GM19455 (cell line): Measurements from ENCODE around the gene THEM4.
"Not testable (repeated sequence)": the region's sequence is repeated elsewhere in the genome, so short reads cannot be mapped to it uniquely, and the experiment has no call there.

ENCODE experiments used
- ATAC-seq: cut with Tn5 transposase; IDR thresholded peaks from one replicate; pipeline ENCODE4 v1.9.1; 2021; ENCODE audit not compliant: unreplicated experiment

The THEM4 gene

DNA sequence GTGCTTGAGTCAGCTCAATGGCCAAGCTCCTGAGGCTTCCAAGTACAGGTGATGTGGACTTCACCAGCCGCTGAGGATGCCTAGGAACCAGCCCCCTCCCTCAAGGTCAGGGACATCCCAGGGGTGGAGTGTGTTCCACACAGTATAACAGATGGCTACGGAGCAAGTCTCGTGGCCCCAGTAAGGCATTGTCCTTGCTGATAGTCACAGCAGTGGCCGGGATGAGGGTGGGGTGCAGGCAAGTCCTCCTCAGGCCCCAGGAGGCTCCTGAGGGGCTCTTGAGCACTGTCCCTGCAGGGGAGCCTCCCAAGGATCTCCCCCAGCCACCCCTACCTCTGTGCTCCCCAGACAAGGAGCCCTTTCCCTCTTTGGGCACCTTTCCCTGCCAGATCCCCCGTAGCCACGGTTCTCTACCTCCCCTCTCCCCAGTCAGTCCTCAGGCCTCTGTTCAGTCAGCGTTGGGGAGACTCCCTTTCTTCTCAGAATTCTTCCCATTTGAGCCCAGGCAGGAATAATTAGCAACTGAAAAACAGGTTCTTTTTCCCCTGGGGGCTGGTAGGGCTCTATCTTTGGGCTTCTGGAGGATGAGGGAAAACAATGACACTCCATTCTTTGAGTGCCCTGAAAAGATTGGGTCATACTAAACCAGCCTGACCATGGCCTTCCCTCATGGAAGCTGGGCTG lies 48.7 kb downstream of the THEM4 start:
- ATAC-seq: no peak

DNA sequence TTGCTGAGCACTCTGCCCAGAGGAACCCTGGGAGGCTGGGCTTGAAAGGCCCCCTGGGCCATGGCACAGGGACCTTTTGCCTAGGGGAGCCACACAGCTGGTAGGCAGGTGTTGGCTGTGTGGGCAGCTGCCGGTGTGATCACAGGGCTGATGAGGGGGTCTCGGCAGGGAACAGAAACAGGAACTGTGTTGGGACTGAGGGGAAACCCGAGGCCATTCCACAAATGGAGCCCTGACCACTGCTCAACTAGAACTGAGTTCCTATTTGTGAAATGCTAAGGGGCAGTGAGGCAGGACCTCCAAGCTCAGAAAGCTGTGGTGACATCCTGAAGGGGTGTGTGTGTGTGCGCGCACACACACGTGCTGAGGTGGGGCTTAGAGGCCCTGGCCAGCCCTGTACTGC lies 49.4 kb downstream of the THEM4 start:
- ATAC-seq: no peak

DNA sequence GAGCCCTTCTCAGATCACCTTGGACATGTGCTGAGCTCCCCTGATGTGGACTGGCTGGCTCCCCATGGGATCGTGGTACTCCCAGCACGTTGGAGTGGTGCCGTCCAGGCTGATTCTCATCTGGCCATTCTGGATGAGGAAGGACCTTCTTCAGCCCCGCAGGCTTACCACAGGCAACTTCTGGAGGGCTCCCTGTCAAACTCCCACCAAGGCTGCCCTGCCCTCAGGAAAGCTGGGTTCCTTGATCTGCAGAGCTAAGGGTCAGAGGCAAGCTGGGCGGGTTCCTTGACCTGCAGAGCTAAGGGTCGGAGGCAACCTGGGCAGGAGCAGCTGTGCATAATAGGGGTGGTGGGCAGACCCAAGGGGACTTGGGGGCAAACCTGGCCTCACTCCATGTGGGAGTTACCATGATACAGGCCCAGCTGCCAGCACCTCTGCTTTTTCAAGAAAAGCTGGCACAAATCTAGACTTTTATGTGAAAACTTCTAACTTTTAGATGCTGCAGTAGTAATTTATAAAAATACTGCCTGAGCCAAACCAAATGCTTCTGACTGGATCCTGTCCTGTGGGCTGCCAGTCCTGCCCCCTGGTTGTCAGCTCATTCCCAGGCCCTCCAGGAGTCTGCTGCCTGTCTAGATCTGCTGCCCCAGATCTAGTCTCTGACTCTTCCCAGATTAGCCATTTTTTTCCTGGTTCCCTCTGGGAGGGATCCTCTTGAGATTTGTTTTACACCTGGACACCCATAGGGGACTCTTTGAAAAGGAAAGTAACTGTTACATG lies 50.2 kb downstream of the THEM4 start:
- ATAC-seq: no peak

DNA sequence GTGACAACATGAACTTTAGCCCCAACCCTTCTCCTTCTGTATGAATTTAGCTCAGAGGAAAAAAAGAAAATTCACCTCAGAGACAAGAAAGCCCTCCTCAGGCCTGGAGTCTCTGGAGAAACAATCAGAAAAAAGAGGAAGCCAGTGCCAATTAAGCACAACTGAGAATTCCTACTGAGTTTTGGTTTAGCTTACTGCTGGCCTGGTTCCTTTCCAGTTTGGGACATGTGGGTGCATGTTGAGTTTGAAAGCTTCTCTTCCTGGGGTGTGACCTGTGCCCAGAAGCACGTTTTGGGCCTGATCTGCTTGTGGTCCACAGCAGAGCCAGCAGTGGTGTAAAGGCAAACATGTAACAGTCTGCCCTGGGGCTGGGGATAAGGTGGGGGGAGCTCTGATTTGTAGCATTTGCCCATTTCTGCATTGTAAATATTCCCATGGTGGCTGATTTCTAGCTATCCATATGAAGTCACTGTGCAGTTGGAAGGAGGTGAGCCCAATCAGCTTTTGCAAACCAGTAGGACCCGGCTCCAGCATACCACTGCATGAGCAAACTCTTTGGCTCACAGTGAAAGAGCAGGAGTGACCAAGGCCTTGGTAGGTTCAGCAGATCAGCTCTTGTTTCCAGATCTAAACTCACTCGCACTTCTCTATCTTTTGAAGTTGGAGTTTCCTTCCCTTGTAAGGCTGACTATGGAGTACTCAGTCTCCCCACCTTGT lies 51.1 kb downstream of the THEM4 start:
- ATAC-seq: no peak

DNA sequence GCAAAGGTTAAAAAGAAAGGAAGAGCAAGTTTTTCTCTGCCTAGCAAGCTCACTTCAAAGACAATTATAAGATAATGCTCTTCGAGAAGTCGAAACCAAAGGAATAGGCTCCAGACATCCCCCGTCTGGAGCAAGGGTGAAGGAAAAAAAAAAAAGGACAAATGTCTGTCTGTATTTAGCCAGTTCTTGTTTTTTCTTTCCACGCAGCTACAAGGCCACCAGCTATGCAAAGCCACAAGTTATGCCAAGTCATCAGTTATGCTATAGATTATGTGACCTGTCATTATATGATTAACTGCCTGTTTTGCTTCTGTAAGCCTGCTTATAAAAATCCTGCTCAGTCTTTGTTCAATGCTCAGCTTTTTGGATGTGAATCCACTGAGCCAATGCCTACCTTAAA lies 53.4 kb downstream of the THEM4 start:
- ATAC-seq: no peak

DNA sequence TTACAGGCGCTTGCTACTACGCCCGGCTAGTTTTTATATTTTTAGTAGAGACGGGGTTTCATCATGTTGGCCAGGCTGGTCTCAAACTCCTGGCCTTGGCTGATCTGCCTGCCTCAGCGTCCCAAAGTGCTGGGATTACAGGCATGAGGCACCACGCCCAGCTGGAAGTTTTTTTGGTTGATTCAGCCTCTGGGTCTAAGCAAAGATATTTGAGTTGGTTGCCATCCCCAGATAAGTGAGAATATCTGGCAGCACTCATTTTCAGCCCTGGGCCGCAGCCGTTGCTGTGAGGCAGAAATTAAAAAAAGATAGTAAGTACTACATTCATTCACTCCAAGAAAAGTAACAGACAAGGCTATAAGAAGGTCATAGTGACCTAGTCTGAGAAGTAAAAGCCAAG lies 53.8 kb downstream of the THEM4 start:
- not testable (repeated sequence) for ATAC-seq

DNA sequence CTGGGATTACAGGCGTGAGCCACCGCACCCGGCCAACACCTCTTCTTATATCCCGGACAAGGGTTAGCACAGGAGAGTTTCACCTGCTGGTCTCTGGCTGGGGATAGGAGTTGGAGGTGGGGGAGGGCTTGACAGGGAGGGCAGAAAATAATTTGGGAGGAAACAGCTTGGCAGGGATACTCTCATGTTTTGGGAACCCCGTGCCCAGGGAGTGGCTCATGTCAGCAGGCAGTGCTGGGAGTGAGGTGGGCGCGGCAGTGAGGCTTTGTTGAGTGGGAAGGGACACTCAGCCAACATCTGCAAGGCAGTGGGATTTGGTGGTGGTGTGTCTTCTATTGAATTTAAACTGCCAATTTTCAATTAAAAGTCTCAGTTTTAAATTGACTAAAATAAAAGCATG lies 54.7 kb downstream of the THEM4 start:
- ATAC-seq: no peak

DNA sequence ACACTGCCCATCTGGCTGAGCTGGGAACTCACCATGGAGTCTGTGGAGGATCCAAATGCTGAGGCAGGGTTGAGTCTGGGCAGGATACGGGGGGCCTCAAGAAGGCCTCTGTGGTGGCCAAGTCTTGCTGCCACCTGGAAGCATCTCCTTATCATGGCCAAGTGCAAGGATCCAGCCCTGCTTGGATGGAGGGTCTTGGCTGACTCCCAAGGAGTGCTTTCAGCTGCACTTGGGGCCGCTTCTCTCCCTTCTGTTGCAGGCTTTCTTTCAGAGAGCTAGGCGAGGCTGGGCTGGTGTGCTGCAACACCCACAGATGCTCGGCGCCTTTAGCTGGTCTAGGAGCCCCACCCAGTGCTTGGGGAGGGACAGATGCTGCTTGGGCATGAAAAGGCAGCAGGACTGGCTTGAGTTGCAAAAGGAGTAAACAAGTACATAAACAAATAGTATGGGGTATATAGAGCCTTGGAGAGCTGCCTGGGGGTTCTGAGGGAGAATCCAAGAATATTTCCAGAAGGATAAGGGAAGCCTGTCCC lies 55.8 kb downstream of the THEM4 start, which contains the start of gene THEM5:
TSS of gene THEM5 (minus strand) at position 302 of the 533 bp plus-strand sequence. CDS start at position 155, 147 bp downstream.
- ATAC-seq: no peak

DNA sequence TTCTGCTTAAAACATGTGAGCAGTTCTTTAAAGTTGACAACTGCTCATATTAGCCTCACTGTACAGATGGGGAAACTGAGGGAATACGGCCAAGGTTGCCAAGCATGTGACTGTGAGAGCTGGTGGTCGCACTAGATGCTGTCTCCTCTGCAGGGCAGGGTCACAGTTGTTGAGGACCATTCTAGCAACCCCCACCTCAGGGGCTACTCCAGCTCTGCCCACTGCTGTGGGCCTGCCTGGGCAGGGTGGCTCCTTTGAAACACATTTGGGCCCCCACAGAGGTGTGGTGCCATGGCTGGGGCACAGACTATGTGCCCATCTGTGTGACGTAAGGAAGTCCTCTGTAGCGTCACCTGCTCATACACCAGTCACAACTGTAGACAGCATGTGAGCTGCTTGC lies 56.6 kb downstream of the THEM4 start:
- no peak for ATAC-seq

DNA sequence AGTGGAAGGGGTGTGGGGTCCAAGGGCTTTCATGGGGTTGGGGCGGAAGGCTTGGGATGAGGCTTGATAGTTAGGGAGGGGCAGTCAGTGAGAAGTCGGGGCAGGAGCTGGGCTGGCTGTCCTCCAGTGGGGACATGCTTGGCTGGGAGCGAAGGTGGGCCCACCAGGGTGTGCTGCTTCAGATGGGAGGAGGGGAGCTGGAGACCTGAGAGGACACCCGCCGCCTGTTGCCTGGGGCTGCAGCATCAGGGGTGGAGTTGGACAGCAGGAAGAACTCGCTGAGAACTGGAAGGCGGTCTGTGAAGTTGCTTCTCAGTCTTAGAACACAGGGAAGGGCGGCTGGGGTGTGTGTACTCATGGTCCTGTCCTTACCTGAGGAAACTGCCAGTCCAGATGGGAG lies 57.4 kb downstream of the THEM4 start:
- no peak for ATAC-seq

DNA sequence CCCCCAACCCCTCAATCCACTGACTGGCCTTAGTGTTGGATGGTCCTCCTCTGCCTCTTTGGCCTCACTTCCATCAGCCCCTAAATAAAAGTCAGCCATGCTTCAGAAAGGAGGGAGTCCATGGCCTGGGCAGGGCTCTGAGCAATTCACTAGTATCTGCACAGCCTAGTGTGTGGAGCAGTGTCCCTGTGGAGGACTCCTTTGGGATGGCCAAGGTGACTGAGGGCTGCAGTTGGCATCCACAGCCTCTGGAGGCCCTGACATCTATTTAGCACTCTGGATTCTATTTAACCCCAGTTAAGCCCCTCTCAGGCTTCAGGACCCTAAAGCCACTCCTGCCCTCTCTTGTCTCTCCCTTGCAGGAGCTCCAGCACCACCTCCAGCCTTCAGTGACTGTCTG lies 59.4 kb downstream of the THEM4 start:
- no peak for ATAC-seq

DNA sequence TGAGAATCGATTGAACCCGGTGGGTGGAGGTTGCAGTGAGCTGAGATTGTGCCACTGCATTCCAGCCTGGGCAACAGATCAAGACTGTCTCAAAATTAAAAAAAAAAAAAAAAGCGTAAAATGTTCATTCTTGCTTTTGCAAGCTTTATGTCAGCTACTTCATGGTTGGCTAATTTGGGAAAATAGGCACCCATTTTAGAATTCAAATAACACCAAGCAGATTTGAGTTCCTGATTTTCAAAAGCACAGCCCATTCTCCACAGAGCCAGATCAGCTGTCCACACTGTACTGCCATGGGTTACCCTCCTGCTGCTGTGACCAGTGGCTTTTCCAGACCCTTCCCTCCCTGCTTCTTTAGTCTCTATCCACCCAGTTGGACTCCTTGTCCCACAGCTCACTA lies 60.2 kb downstream of the THEM4 start:
- ATAC-seq: no peak

DNA sequence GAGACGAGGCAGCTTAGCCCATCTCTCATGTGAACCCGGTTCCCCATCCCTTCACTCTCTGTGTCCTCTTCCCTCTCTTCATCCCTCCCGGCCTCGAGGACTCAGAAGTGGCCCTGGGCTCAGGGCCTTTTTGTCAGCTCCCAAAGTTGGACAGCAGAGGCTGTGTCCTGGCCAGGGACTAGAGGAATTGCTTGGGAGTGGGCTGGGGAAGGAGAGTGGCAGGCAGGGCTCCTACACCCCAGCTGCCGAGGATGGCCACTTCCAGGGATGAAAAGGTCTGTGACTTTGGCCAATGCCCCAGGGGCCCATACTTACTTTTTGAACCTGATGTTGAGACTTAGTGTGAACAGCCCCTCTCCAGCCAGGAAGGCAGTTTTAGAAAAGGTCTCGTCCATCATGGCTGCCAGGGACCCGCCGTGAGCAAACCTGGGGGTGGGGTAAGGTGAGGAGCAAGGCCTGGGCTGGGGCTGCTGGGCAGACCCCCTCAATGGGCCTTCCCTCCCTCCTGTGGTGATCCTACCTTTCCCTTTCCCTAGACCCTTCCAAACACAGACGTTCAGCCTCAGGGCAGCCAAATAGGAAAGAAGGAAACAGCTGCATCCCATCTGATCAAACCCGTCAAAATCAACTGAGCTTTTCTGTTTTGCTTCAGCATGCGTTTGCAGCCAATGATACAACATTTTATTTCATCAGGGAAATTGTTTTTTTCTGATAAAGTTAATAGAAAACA lies 61.3 kb downstream of the THEM4 start:
- ATAC-seq: no peak

DNA sequence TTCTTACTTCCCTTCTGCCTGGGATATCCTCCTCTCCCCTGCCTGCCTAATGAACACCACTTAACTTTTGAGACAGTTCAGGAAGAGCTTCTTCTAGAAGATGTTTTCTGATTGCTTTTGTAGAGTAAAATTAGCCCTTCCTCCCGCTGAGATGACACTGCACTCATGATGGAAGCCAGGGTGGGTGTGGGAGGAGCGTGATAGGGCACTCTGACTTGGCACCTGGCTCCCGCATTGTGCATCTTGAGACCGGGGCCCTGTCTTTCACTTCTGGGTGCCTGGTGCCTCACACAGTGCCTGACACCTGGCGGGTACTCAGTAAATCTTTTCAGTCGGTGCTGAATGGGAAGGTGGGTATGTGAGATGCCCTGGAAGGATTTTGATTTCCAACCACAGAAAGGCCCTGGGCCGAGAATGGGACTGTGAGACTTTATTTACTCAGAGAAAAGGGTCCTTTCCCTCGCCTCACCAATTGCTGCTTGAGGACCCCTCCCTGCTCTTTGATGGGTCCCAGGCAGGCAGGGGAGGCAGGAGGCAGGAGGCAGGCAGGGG lies 62.5 kb downstream of the THEM4 start:
- no peak for ATAC-seq

DNA sequence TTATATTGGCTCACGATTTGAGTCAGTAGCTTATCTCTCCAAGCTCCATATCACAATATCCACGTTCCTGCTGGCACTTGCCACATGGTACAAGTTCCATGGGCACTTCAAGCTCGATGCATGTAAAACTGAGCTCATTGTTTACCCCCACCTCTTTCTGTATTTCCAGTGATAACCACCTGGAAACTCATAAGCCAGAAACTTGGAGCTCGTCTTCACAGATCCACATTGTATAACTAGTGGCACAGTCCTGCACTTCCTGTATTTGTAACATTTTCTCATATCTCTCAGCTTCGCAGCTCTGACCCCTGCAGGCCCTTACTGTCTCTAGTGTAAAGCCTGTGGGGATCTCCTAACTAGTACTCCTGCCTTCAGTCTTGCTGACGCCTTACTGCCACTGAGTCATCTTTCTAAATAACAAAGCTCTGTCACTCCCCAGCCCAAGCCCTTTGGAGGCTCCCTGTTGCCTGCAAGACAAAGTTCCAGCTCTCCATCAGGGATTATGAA lies 63.2 kb downstream of the THEM4 start:
- ATAC-seq: no peak

DNA sequence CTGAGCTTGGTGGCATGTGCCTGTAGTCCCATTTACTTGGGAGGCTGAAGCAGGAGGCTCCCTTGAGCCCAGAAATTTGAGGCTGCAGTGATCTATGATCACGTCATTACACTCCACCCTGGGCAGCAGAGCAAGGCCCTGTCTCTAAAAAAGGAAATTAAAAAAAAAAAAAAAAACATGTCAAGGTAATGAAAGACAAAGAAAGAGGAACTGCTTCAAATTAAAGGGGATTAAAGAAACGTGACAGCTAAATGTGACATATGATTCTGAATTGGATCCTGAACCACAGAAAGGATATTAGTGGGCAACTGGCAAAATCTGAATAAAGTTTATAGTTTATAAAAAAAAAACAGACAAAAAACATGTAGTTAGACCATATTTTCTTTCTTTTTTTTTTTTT lies 65.9 kb downstream of the THEM4 start:
- ATAC-seq: no peak

DNA sequence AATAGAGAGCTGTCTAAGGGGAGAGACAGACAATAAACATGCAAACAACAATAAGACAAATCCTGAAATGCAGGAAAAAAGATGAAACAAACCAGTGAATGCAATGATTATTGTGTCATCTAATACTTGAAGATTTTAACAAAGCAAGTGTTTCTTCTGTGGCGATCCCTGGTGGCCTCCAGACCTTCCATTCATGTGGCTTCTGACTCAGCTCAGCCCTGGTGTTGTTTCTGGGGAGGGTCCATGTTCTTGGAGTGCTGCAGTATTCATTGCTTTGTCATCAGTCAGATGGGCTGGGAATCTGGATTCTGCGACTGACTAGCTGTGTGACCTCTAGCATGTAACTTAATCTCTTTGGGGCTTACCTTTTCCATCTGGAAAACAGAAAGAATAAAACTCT lies 68.2 kb downstream of the THEM4 start:
- ATAC-seq: no peak

DNA sequence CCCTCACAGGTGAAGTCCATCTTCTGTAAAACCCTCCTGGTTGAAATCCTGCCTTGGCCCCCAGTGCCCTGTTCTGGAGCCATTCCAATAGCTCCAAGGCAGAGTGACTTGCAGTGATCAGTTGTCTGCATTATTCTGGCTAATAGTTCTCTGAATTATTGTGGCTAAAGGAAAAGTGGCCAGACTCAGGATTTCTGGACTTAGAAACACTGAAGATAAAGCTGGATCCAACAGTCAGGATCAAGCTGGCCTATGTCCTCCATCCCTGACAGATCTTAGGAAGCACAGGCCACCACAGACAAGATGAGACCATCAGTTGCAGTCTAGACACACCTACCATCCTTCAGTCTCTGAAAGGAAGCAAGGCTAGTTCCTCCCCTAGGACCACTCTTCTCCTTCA lies 68.9 kb downstream of the THEM4 start:
- ATAC-seq: no peak

DNA sequence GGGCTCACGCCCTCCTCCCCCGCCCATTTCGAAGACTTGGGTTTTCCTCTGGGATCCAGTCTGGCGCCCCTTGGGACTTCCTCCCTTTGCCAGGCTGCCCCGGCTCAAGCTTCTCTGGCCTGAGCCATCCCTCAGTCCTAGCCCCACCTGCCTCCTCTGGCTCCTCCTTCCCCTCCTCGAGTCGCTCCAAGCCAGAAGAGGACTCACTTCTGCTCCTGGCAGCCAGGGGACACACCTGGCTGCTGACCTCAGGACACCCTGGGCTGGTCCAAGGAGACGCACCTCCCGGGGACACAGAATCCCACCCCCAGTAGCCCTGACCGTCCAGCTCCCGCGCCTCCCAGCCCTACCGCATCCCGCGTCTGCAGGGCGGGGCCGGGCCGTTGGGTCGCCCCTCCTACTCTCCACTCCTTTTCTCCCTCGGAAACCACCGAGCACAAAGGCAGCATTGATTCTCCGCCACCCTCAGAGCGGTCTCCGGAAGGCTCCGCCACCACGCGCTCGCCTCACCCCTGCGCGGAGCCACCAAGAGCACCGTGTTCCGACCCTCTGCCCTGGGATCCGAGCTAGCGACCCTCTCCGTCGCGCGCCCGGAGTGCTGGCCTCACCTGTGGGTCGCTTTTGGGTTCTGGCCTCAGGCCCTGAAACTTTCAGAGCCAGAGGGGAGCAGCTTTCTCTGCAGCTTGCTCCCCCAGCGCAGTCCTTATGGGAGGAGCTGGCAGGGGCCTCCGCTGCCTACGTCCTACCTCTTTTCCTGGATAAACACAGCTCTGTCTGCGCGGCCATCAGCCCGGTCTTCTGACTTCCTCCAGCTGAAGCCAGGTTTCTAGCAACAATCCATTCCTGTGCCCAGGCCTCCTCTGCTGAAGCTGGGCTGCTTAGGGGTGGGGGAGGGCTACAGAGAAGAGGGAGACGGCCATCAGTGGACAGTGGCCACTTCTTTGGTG lies 69.6 kb downstream of the THEM4 start, which contains the start of gene C2CD4D:
TSS of gene C2CD4D (minus strand) at position 364 of the 947 bp plus-strand sequence. CDS start 831 bp downstream, outside the sequence.
- ATAC-seq: no peak
